ENCODE results near the gene GOLGA6A. TPM values are rescaled to one million over a fixed set of nuclear protein-coding genes. Genes with fewer than 3 reads are reported as not detected.

GOLGA6A gene, protein sequence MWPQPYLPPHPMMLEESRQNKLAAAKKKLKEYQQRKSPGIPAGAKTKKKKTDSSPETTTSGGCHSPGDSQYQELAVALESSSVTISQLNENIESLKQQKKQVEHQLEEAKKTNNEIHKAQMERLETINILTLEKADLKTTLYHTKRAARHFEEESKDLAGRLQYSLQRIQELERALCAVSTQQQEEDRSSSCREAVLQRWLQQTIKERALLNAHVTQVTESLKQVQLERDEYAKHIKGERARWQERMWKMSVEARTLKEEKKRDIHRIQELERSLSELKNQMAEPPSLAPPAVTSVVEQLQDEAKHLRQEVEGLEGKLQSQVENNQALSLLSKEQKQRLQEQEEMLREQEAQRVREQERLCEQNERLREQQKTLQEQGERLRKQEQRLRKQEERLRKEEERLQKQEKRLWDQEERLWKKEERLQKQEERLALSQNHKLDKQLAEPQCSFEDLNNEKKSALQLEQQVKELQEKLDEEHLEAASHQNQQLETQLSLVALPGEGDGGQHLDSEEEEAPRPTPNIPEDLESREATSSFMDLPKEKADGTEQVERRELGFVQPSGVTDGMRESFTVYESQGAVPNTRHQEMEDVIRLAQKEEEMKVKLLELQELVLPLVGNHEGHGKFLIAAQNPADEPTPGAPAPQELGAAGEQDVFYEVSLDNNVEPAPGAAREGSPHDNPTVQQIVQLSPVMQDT
- total RNA-seq (2022; extraction: Qiagen RNA extraction): 0.07 to 0.15 TPM (median 0.11 TPM) in 5 replicates

DNA sequence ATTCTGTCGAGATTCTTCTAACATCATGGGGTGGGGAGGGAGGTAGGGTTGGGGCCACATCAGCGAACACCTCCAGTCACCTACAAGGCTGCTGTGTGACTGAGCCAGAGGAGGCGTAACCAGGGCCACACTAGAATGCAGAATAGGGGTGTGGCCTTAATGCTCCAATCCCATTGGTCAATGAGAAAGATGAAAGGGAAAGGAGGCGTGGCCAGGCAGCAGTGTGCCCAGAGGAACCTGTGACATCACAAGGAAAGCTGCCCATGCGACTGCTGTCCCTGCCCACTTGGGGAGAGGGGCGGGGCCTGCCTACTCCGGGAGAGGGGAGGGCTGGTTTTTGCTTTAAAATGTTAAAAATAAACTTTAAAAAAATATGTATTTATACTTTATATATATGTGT is at the start of gene GOLGA6A:
Gene GOLGA6A (minus strand): TSS at position 101 of the 400 bp plus-strand sequence. CDS start 41 bp downstream, at position 60.

DNA sequence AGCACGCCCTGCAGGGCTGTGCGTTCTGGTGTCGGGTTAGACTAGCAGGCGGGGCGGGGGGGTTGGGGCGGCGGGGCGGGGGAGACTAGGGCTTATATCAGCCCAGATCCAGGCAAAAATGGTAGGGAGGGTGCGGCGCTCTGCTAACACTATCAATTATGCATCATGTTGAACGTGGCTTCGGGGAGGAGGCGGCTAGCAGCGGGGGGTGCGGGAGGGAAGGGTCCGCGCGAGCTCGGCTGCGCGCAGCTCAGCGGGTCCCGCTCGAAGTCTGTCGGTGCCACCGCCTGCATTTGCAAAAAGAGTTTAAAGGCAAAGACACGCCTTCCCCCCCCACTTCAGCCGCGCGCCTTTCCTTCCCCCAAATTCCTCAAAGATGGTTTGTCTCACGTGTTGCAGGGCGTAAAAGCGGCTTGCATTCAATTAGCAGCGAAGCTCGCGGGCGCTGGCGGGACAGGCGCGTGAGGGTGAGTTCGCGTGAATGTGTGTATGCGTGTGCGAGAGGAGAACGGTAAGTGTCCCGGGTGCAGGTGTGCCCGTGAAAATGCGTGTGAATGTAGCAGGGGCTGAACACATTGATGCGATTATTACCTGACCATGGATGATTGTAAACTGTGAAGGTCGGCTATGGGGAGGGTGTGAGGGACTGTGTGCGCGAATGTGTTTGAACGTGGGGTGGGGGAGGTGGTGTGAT is 48.0 kb upstream of the GOLGA6A start, which contains the start of gene ISLR2:
Gene ISLR2 (plus strand): TSS at position 432 of the 694 bp plus-strand sequence. CDS start 2,169 bp downstream, outside the sequence.

Other genes starting within 250 kb of the GOLGA6A start
- gene TBC1D21, start 209.0 kb downstream of the GOLGA6A start, total RNA-seq (2022; extraction: Qiagen RNA extraction): not detected in 5 replicates
- gene LOXL1, start 156.1 kb downstream of the GOLGA6A start, total RNA-seq (2022; extraction: Qiagen RNA extraction): 0.52 to 1.0 TPM (median 0.70 TPM) in 5 replicates
- 10.2 to 14.1 TPM (median 11.9 TPM) in 5 replicates for gene STOML1, start 90.3 kb downstream of the GOLGA6A start, total RNA-seq (2022; extraction: Qiagen RNA extraction)
- gene PML, start 87.8 kb downstream of the GOLGA6A start, total RNA-seq (2022; extraction: Qiagen RNA extraction): 11.9 to 16.9 TPM (median 15.7 TPM) in 5 replicates
- 0.10 to 0.31 TPM (median 0.13 TPM) in 5 replicates for gene ISLR2, start 48.0 kb upstream of the GOLGA6A start, total RNA-seq (2022; extraction: Qiagen RNA extraction)
- gene ISLR, start 91.2 kb upstream of the GOLGA6A start, total RNA-seq (2022; extraction: Qiagen RNA extraction): 0.21 to 0.39 TPM (median 0.29 TPM) in 5 replicates
- gene STRA6, start 120.2 kb upstream of the GOLGA6A start, total RNA-seq (2022; extraction: Qiagen RNA extraction): 50.4 to 82.4 TPM (median 71.8 TPM) in 5 replicates
- 6.3 to 7.5 TPM (median 7.4 TPM) in 5 replicates for gene CCDC33, start 153.8 kb upstream of the GOLGA6A start, total RNA-seq (2022; extraction: Qiagen RNA extraction)